Activated CD4-positive, alpha-beta T cell treated with anti-CD3 and anti-CD28 coated beads, Interleukin-2, Interleukin-4, amounts not matched to agents 100 ng/mL and 50 ng/mL, durations not matched to agents 16 hours and 8 hours (primary cell): Measurements from ENCODE around the gene TTC38.

Experiments
- DNase-seq: peaks from one replicate; pipeline ENCODE4 v3.0.0-alpha.2; 2020; ENCODE audit warnings: low spot score

Gene TTC38

GRCh38 chr22:46267431-46268279, at the start of gene TTC38:
TSS of gene TTC38 (plus strand) at chr22:46268008. CDS start at chr22:46268040, 32 bp downstream.
- DNase-seq: peak; percentile 41

GRCh38 chr22:46219636-46220035, 48.2 kb upstream of the TTC38 start:
- DNase-seq: no peak

- no peak for DNase-seq
Observed at GRCh38 chr22:46220921-46221320, 46.9 kb upstream of the TTC38 start.

GRCh38 chr22:46224044-46224897, 43.5 kb upstream of the TTC38 start:
- DNase-seq: no peak

- DNase-seq: no peak
Observed at GRCh38 chr22:46224898-46225290, 42.9 kb upstream of the TTC38 start.

GRCh38 chr22:46225631-46226030, 42.2 kb upstream of the TTC38 start:
- no peak for DNase-seq

GRCh38 chr22:46226577-46226976, 41.2 kb upstream of the TTC38 start:
- DNase-seq: no peak

GRCh38 chr22:46229701-46230100, 38.1 kb upstream of the TTC38 start:
- DNase-seq: no peak

- DNase-seq: no peak
Observed at GRCh38 chr22:46230262-46230901, 37.4 kb upstream of the TTC38 start.

GRCh38 chr22:46233231-46233630, 34.6 kb upstream of the TTC38 start:
- no peak for DNase-seq

- DNase-seq: no peak
Observed at GRCh38 chr22:46234969-46235368, 32.8 kb upstream of the TTC38 start.

- DNase-seq: no peak
Observed at GRCh38 chr22:46237453-46238124, 30.2 kb upstream of the TTC38 start.

- DNase-seq: no peak
Observed at GRCh38 chr22:46238541-46238940, 29.3 kb upstream of the TTC38 start.

GRCh38 chr22:46239261-46240048, 28.4 kb upstream of the TTC38 start:
- no peak for DNase-seq

- DNase-seq: no peak
Observed at GRCh38 chr22:46240073-46240472, 27.7 kb upstream of the TTC38 start.

- DNase-seq: no peak
Observed at GRCh38 chr22:46240506-46240905, 27.3 kb upstream of the TTC38 start.

GRCh38 chr22:46240907-46241306, 26.9 kb upstream of the TTC38 start:
- no peak for DNase-seq

GRCh38 chr22:46241396-46242007, 26.3 kb upstream of the TTC38 start:
- DNase-seq: no peak

- no peak for DNase-seq
Observed at GRCh38 chr22:46242076-46242475, 25.7 kb upstream of the TTC38 start.

GRCh38 chr22:46244771-46245170, 23.0 kb upstream of the TTC38 start:
- no peak for DNase-seq

- DNase-seq: no peak
Observed at GRCh38 chr22:46245511-46245910, 22.3 kb upstream of the TTC38 start.
